SK-N-SH treated with all-trans-retinoic acid at 6 μM for 48 hours (cell line): ENCODE measurements around the gene COG1.

Experiments used
- ESRRG ChIP-seq: fragments of 250-450 bp; sonication (Bioruptor Pico); IDR thresholded peaks from 2 replicates; pipeline ENCODE4 v1.6.1; 2021; ENCODE audit warnings: mild to moderate bottlenecking
- GLIS3 ChIP-seq: fragments of 250-450 bp; sonication (Bioruptor Pico); IDR thresholded peaks from 2 replicates; pipeline ENCODE4 v1.5.0; 2020; ENCODE audit warnings: mild to moderate bottlenecking, moderate library complexity
- RARB ChIP-seq: fragments of 250-450 bp; sonication (Bioruptor Pico); IDR thresholded peaks from 2 replicates; pipeline ENCODE4 v1.8.0; 2021; ENCODE audit warnings: mild to moderate bottlenecking, moderate library complexity
- TCF4 ChIP-seq: fragments of 250-450 bp; sonication (Bioruptor Pico); IDR thresholded peaks from 2 replicates; pipeline ENCODE4 v1.8.0; 2021; ENCODE audit warnings: mild to moderate bottlenecking, moderate library complexity, borderline replicate concordance
- ZC3H10 ChIP-seq: fragments of 250-450 bp; sonication (Bioruptor Pico); IDR thresholded peaks from 2 replicates; pipeline ENCODE4 v1.5.1; 2021; ENCODE audit warnings: mild to moderate bottlenecking, moderate library complexity
- ZFP3 ChIP-seq: fragments of 250-450 bp; sonication (Bioruptor Pico); IDR thresholded peaks from 2 replicates; pipeline ENCODE4 v1.5.0; 2020; ENCODE audit warnings: mild to moderate bottlenecking, moderate library complexity
- ZFP30 ChIP-seq: fragments of 450-650 bp; formaldehyde crosslinking; IDR thresholded peaks from 2 replicates; pipeline ENCODE4 v1.5.0; 2022; ENCODE audit warnings: mild to moderate bottlenecking, moderate library complexity
- ZNF70 ChIP-seq: fragments of 450-650 bp; formaldehyde crosslinking; IDR thresholded peaks from 2 replicates; pipeline ENCODE4 v1.5.0; 2020; ENCODE audit warnings: mild to moderate bottlenecking, moderate library complexity
- ZNF8 ChIP-seq: fragments of 450-650 bp; formaldehyde crosslinking; IDR thresholded peaks from 2 replicates; pipeline ENCODE4 v1.5.0; 2020; ENCODE audit warnings: mild to moderate bottlenecking, moderate library complexity
- TF ChIP-seq, protein P1 (sequence below): fragments of 250-450 bp; sonication (Bioruptor Pico); IDR thresholded peaks from 2 replicates; pipeline ENCODE4 v1.8.0; 2020; ENCODE audit warnings: mild to moderate bottlenecking, moderate library complexity, borderline replicate concordance

DNA sequence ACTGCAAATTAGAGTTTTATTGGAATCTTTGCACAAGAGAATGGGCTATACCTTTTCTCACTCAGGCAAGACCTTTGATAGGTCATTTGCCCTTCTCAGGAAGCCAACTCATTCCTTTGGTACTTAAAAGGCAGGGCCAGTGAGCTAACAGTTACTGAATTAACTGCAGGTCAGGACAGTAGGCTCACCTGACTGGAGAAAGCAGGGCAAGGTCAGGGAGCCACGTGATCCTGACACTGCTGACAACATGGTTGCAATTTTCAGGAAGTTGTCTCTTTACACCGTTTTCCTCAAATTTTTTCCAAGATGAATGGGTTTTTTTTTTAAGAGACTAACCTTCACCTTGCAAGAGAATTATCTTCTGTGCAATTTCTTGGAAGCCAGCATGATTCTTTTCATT lies 47.7 kb downstream of the COG1 start:
- TF ChIP-seq TCF4 = no peak
- no peak for TF ChIP-seq ZFP30 (CRISPR knock-in tag)
- no peak for TF ChIP-seq RARB (CRISPR knock-in tag)
- no peak for TF ChIP-seq ZFP3 (CRISPR knock-in tag)
- no peak for TF ChIP-seq ESRRG
- no peak for TF ChIP-seq ZNF8
- no peak for TF ChIP-seq ZNF70 (CRISPR knock-in tag)
- TF ChIP-seq, protein P1, sequence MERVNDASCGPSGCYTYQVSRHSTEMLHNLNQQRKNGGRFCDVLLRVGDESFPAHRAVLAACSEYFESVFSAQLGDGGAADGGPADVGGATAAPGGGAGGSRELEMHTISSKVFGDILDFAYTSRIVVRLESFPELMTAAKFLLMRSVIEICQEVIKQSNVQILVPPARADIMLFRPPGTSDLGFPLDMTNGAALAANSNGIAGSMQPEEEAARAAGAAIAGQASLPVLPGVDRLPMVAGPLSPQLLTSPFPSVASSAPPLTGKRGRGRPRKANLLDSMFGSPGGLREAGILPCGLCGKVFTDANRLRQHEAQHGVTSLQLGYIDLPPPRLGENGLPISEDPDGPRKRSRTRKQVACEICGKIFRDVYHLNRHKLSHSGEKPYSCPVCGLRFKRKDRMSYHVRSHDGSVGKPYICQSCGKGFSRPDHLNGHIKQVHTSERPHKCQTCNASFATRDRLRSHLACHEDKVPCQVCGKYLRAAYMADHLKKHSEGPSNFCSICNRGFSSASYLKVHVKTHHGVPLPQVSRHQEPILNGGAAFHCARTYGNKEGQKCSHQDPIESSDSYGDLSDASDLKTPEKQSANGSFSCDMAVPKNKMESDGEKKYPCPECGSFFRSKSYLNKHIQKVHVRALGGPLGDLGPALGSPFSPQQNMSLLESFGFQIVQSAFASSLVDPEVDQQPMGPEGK (CRISPR knock-in tag) = no peak
- TF ChIP-seq GLIS3 (CRISPR knock-in tag) = no peak
- TF ChIP-seq ZC3H10 (CRISPR knock-in tag) = no peak
